Panc1 (cell line): ENCODE measurements around the gene GSG1.

ENCODE experiments used
- POLR2AphosphoS5 ChIP-seq: IDR thresholded peaks from 2 replicates; pipeline ENCODE4 v1.6.1; 2012; ENCODE audit warnings: mild to moderate bottlenecking, low read depth, low read length, moderate library complexity
- SIN3A ChIP-seq: IDR thresholded peaks from 2 replicates; pipeline ENCODE4 v1.6.1; 2012; ENCODE audit warnings: low read depth, mild to moderate bottlenecking, low read length, moderate library complexity, borderline replicate concordance; ENCODE audit not compliant: insufficient read depth
- TF ChIP-seq, protein P1 (sequence below): fragments of 450-650 bp; IDR thresholded peaks from 2 replicates; pipeline ENCODE4 v1.5.1; 2017; ENCODE audit warnings: mild to moderate bottlenecking

DNA sequence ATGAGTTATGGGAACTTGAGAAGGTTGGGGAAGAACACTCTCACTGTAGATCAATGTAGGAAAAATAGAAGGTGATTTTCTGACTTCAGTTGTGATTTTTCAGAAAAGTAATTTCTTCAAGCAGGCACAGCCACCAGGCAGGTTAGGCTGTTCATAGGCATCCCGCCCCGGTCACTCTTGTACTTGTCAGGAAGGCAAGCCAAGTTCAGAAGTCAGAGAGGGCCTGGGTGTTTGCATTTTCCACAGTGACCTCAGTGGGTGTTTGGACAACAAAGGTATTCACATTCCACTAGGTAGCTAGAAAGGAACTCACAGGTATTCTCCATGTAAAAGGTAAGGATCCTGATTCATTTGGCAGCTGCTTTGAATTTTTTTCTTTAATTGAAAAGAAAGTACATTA is 62.2 kb downstream of the GSG1 start:
- TF ChIP-seq POLR2AphosphoS5 = no peak
- TF ChIP-seq, protein P1, sequence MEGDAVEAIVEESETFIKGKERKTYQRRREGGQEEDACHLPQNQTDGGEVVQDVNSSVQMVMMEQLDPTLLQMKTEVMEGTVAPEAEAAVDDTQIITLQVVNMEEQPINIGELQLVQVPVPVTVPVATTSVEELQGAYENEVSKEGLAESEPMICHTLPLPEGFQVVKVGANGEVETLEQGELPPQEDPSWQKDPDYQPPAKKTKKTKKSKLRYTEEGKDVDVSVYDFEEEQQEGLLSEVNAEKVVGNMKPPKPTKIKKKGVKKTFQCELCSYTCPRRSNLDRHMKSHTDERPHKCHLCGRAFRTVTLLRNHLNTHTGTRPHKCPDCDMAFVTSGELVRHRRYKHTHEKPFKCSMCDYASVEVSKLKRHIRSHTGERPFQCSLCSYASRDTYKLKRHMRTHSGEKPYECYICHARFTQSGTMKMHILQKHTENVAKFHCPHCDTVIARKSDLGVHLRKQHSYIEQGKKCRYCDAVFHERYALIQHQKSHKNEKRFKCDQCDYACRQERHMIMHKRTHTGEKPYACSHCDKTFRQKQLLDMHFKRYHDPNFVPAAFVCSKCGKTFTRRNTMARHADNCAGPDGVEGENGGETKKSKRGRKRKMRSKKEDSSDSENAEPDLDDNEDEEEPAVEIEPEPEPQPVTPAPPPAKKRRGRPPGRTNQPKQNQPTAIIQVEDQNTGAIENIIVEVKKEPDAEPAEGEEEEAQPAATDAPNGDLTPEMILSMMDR = no peak
- no peak for TF ChIP-seq SIN3A
